WTC11 (cell line): ENCODE measurements around the gene DAPK1. TPM values are rescaled to one million over a fixed set of nuclear protein-coding genes. Genes with fewer than 3 reads are reported as not detected.

Source experiments
- ATAC-seq: fragments of 200-7000 bp; cut with Tn5 transposase; 2 replicates; pipeline ENCODE4 v1.10.0; 2021; ENCODE audit warnings: mild to moderate bottlenecking, moderate library complexity
- CTCF ChIA-PET: fragments of 300-600 bp; sonication (Branson Sonifier 250); formaldehyde crosslinking; loops from one replicate; lab custom pipeline; 2021; ENCODE audit warnings: antibody characterized with exemption; lab: Charles Lee
- POLR2A ChIA-PET: fragments of 350-600 bp; sonication (Branson Sonifier 250); formaldehyde crosslinking; loops from one replicate; lab custom pipeline; 2021; ENCODE audit warnings: antibody characterized with exemption; lab: Charles Lee
- DNase-seq: peaks from one replicate; pipeline ENCODE4 v3.0.0; 2021; ENCODE audit warnings: low spot score
- H3K27ac Mint-ChIP-seq: 2 replicates; pipeline ENCODE4 v1.8.0; 2021; ENCODE audit warnings: mixed read lengths
- H3K27me3 Mint-ChIP-seq: 2 replicates; pipeline ENCODE4 v1.8.0; 2021; ENCODE audit warnings: low read depth, mild to moderate bottlenecking, moderate library complexity, mixed read lengths
- H3K36me3 Mint-ChIP-seq: 2 replicates; pipeline ENCODE4 v1.8.0; 2021; ENCODE audit warnings: mixed read lengths
- H3K4me1 Mint-ChIP-seq: 2 replicates; pipeline ENCODE4 v1.8.0; 2022; ENCODE audit warnings: mixed read lengths
- H3K4me3 Mint-ChIP-seq: 2 replicates; pipeline ENCODE4 v1.8.0; 2021; ENCODE audit warnings: mild to moderate bottlenecking, moderate library complexity, mixed read lengths
- H3K9me3 Mint-ChIP-seq: 2 replicates; pipeline ENCODE4 v1.8.0; 2021; ENCODE audit warnings: mixed read lengths
- ATF6 ChIP-seq: sonication (generic); formaldehyde crosslinking; IDR thresholded peaks from 2 replicates; pipeline ENCODE4 v1.8.1; 2023; ENCODE audit warnings: mild to moderate bottlenecking, missing genetic modification reagents
- CDX4 ChIP-seq: fragments of 250-450 bp; sonication (Bioruptor Pico); IDR thresholded peaks from 2 replicates; pipeline ENCODE4 v1.9.0; 2021; ENCODE audit warnings: moderate library complexity, mild to moderate bottlenecking, inconsistent platforms, borderline replicate concordance
- E2F1 ChIP-seq: sonication (generic); formaldehyde crosslinking; IDR thresholded peaks from 2 replicates; pipeline ENCODE4 v1.8.0; 2022; ENCODE audit warnings: mild to moderate bottlenecking, missing genetic modification reagents
- E2F4 ChIP-seq: sonication (generic); formaldehyde crosslinking; IDR thresholded peaks from 2 replicates; pipeline ENCODE4 v1.8.1; 2022; ENCODE audit warnings: low read depth, mild to moderate bottlenecking, moderate library complexity, missing genetic modification reagents, borderline replicate concordance
- E2F5 ChIP-seq: sonication (generic); formaldehyde crosslinking; IDR thresholded peaks from 2 replicates; pipeline ENCODE4 v1.8.1; 2022; ENCODE audit warnings: mild to moderate bottlenecking, moderate library complexity, missing genetic modification reagents
- ELF4 ChIP-seq: sonication (generic); formaldehyde crosslinking; IDR thresholded peaks from 2 replicates; pipeline ENCODE4 v1.8.1; 2022; ENCODE audit warnings: low read depth, mild to moderate bottlenecking, moderate library complexity, missing genetic modification reagents
- FOXP4 ChIP-seq: sonication (generic); formaldehyde crosslinking; IDR thresholded peaks from 2 replicates; pipeline ENCODE4 v1.8.0; 2022; ENCODE audit warnings: mild to moderate bottlenecking, missing genetic modification reagents
- GRHL2 ChIP-seq: fragments of 250-450 bp; sonication (Bioruptor Pico); IDR thresholded peaks from 2 replicates; pipeline ENCODE4 v1.8.0; 2022; ENCODE audit warnings: mild to moderate bottlenecking, moderate library complexity; ENCODE audit not compliant: insufficient replicate concordance, severe bottlenecking
- MAX ChIP-seq: sonication (generic); formaldehyde crosslinking; IDR thresholded peaks from 2 replicates; pipeline ENCODE4 v1.8.0; 2022; ENCODE audit warnings: mild to moderate bottlenecking, missing genetic modification reagents
- NFATC4 ChIP-seq: fragments of 250-450 bp; sonication (Bioruptor Pico); IDR thresholded peaks from 2 replicates; pipeline ENCODE4 v1.9.0; 2021; ENCODE audit warnings: mild to moderate bottlenecking
- NFYB ChIP-seq: sonication (generic); formaldehyde crosslinking; conservative IDR thresholded peaks from 2 replicates; pipeline ENCODE4 v1.8.0; 2022; ENCODE audit warnings: low read depth, missing genetic modification reagents
- RELA ChIP-seq: sonication (generic); formaldehyde crosslinking; IDR thresholded peaks from 2 replicates; pipeline ENCODE4 v1.8.1; 2022; ENCODE audit warnings: missing genetic modification reagents, mild to moderate bottlenecking, borderline replicate concordance
- TEAD1 ChIP-seq: sonication (generic); formaldehyde crosslinking; IDR thresholded peaks from 2 replicates; pipeline ENCODE4 v1.8.0; 2022; ENCODE audit warnings: mild to moderate bottlenecking, missing genetic modification reagents
- USF2 ChIP-seq: sonication (generic); formaldehyde crosslinking; IDR thresholded peaks from 2 replicates; pipeline ENCODE4 v1.8.1; 2023; ENCODE audit warnings: mild to moderate bottlenecking, missing genetic modification reagents, moderate library complexity
- ZNF425 ChIP-seq: fragments of 250-450 bp; sonication (Bioruptor Pico); conservative IDR thresholded peaks from 2 replicates; pipeline ENCODE4 v1.9.0; 2021; ENCODE audit warnings: mild to moderate bottlenecking
- total RNA-seq: library from RNA; stranded (reverse); gene quantifications from 3 replicates; pipeline ENCODE4 v1.2.3, GENCODE V29; 2021

The DAPK1 gene
- total RNA-seq, 1 experiment from 2014 or later, result 129 TPM

GRCh38 chr9:87707805-87708506, 210.3 kb downstream of the DAPK1 start:
- no peak for DNase-seq
- Mint-ChIP-seq H3K36me3 (peaks cover 46% of the 10 kb centered on the region), H3K27me3 (no peaks in the 10 kb centered on the region), H3K27ac (no peak overlapping the region), H3K9me3 (no peaks in the 10 kb centered on the region), H3K4me3 (no peak overlapping the region), H3K4me1 (no peaks in the 10 kb centered on the region)
- no peak for ATAC-seq
- CTCF ChIA-PET, result no interaction called here
- POLR2A ChIA-PET, result no interaction called here
- TF ChIP-seq E2F1 (no peak), E2F4 (CRISPR knock-in tag) (no peak), TEAD1 (CRISPR knock-in tag) (no peak), E2F5 (CRISPR knock-in tag) (no peak), RELA (CRISPR knock-in tag) (no peak)

- Mint-ChIP-seq H3K36me3 (peaks cover 40% of the 10 kb centered on the region), H3K9me3 (no peaks in the 10 kb centered on the region), H3K27me3 (no peaks in the 10 kb centered on the region), H3K27ac (no peak overlapping the region), H3K4me1 (no peaks in the 10 kb centered on the region), H3K4me3 (no peak overlapping the region)
- no peak for TF ChIP-seq CDX4 (CRISPR knock-in tag)
- TF ChIP-seq NFATC4 (CRISPR knock-in tag), result no peak
- no peak for TF ChIP-seq MAX (CRISPR knock-in tag)
- no peak for TF ChIP-seq NFYB (CRISPR knock-in tag)
- no peak for TF ChIP-seq ELF4 (CRISPR knock-in tag)
- TF ChIP-seq ZNF425 (CRISPR knock-in tag), result no peak
- no peak for TF ChIP-seq USF2
- TF ChIP-seq ATF6 (CRISPR knock-in tag), result no peak
- no peak for TF ChIP-seq GRHL2 (CRISPR knock-in tag)
- no peak for TF ChIP-seq FOXP4 (CRISPR knock-in tag)
- TF ChIP-seq RELA (CRISPR knock-in tag), result no peak
- ChIA-PET CTCF (interaction anchor here (0.6 to 1.1 kb wide), 2 partner anchors 24 to 371 kb away, joined by 3 read pairs; no protein-coding TSS in a partner anchor), POLR2A (no interaction called here)
- DNase-seq (no peak), ATAC-seq (no peak)
Observed at GRCh38 chr9:87708546-87708945, 210.9 kb downstream of the DAPK1 start.
